Measurements from ENCODE around the gene TOMM70.

TOMM70 gene

DNA sequence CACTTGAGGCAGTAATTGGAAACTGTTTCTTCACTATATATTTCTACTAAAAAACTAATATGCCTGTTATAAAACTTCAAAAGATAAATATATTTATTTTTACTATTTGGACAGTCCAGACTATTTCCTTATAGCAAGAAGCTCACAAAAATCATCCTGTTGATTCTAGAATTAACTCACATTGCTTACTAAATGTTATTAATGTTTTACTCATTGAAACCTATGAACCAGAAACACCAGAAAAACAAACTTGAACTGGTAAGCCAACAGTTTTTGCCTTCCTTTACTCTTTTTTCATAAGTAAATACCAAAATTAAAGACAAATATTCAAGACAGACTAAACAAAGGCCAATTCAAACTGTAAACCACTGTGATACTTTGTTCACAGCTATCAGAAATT is 26.4 kb downstream of the TOMM70 start:
- CTCF ChIA-PET = no interaction called here
- no peak for DNase-seq (ENCODE audit: low spot score)
- TF ChIP-seq, protein P1, sequence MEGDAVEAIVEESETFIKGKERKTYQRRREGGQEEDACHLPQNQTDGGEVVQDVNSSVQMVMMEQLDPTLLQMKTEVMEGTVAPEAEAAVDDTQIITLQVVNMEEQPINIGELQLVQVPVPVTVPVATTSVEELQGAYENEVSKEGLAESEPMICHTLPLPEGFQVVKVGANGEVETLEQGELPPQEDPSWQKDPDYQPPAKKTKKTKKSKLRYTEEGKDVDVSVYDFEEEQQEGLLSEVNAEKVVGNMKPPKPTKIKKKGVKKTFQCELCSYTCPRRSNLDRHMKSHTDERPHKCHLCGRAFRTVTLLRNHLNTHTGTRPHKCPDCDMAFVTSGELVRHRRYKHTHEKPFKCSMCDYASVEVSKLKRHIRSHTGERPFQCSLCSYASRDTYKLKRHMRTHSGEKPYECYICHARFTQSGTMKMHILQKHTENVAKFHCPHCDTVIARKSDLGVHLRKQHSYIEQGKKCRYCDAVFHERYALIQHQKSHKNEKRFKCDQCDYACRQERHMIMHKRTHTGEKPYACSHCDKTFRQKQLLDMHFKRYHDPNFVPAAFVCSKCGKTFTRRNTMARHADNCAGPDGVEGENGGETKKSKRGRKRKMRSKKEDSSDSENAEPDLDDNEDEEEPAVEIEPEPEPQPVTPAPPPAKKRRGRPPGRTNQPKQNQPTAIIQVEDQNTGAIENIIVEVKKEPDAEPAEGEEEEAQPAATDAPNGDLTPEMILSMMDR (conservative IDR thresholded peaks at IDR 0.05; ENCODE audit: low read depth) = no peak
- POLR2A ChIA-PET (ENCODE audit: low non-redundant PET) = interaction anchor here (0.7 kb wide), 1 partner anchor 65 kb away, joined by 3 read pairs; no protein-coding TSS in a partner anchor
- H3K27ac ChIP-seq = no peak overlapping the region

- CTCF ChIA-PET = no interaction called here
- POLR2A ChIA-PET (ENCODE audit: low non-redundant PET) = no interaction called here
- no peak overlapping the region for H3K27ac ChIP-seq
- no peak for DNase-seq (ENCODE audit: low spot score)
- TF ChIP-seq, protein P1 (conservative IDR thresholded peaks at IDR 0.05; ENCODE audit: low read depth) = no peak
Observed at GRCh38 chr3:100370756-100371155, 30.1 kb downstream of the TOMM70 start.

GRCh38 chr3:100368441-100368840 is 32.4 kb downstream of the TOMM70 start:
- TF ChIP-seq, protein P1 (conservative IDR thresholded peaks at IDR 0.05; ENCODE audit: low read depth) = no peak
- POLR2A ChIA-PET (ENCODE audit: low non-redundant PET) = no interaction called here
- CTCF ChIA-PET = no interaction called here
- no peak overlapping the region for H3K27ac ChIP-seq
- no peak for DNase-seq (ENCODE audit: low spot score)

DNA sequence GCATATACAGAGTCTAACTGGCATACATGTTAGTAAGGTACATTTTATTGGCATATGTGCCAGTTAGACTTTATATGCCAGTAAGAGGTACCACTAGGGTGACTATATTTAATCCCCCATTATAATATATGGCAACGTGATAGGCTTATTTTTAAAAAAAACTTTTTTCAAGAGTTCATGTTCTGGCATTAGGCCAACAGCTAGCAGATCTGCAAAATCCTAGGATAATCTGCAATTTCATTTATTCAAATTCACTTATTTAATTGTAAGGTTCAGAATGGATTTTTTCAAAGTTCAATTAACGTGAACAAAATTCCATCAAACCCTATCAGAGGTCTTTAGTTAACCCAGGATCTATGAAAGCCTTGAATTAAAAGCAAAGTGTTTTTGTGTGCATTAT is 34.5 kb downstream of the TOMM70 start:
- no peak for DNase-seq (ENCODE audit: low spot score)
- ChIA-PET CTCF (interaction anchor here (0.5 kb wide), 1 partner anchor 721 kb away, joined by 5 read pairs; no protein-coding TSS in a partner anchor), POLR2A (ENCODE audit: low non-redundant PET) (no interaction called here)

DNA sequence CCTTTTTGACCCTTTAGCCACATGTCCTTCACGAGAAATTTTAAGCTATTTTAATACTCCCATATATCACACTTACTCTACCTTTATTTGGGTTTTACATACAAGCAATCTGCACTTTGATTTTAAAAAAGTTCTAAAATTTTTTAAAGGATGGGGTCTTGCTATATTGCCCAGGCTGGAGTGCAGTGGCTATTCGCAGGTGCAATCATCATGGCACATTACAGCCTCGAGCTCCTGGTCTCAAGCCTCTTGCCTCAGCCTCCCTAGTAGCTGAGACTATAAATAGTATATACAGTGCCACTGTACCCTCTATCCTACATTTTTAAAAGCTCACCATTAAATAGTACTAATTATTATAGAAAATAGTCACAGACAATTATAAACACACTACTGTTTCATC is 36.5 kb downstream of the TOMM70 start:
- CTCF ChIA-PET = no interaction called here
- TF ChIP-seq, protein P1 (conservative IDR thresholded peaks at IDR 0.05; ENCODE audit: low read depth) = no peak
- no peak overlapping the region for H3K27ac ChIP-seq
- POLR2A ChIA-PET (ENCODE audit: low non-redundant PET) = no interaction called here
- no peak for DNase-seq (ENCODE audit: low spot score)

More for the DNA sequence above, 34.5 kb downstream of the TOMM70 start:
- H3K27ac ChIP-seq = no peak overlapping the region
- TF ChIP-seq, protein P1 (conservative IDR thresholded peaks at IDR 0.05; ENCODE audit: low read depth) = no peak

DNA sequence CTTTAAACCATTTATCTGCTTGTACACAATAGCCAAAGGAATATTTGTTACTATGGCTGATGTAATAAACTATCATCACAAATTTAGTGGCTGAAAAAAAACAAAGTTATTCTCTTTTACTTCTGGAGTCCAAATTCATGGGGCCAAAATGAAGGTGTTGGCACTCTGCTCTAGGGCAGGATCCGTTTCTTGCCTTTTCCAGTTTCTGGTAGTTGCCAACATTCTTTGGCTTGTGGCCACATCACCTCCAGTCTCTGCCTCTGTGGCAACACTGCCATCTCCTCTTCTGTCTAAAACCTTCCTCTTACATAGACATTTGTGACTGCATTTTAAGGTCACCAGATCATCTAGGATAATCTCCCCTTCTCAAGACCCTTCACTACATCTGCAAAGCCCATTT is 39.0 kb downstream of the TOMM70 start:
- TF ChIP-seq, protein P1 (conservative IDR thresholded peaks at IDR 0.05; ENCODE audit: low read depth) = no peak
- ChIA-PET POLR2A (ENCODE audit: low non-redundant PET) (no interaction called here), CTCF (no interaction called here)
- H3K27ac ChIP-seq = no peak overlapping the region
- DNase-seq (ENCODE audit: low spot score) = no peak
